Activated CD4-positive, alpha-beta T cell treated with anti-CD3 and anti-CD28 coated beads, Interleukin-2, amount 50 U/mL, for 24 hours (primary cell): ENCODE data around the gene ZNF775.

Experiments
- DNase-seq, 2 donors: peaks; one replicate each; pipeline ENCODE4 v3.0.0-alpha.2; 2020; ENCODE audit warnings: low read depth in 1 of 2, low spot score in 1 of 2

The ZNF775 gene

GRCh38 chr7:150432915-150433892 lies 54.1 kb downstream of the ZNF775 start:
- no peak for DNase-seq

- no peak for DNase-seq
Measured at GRCh38 chr7:150434240-150434639, 55.1 kb downstream of the ZNF775 start.

- DNase-seq = no peak
Measured at GRCh38 chr7:150435047-150435389, 55.9 kb downstream of the ZNF775 start.

- no peak for DNase-seq
Measured at GRCh38 chr7:150435390-150436073, 56.4 kb downstream of the ZNF775 start.

DNA sequence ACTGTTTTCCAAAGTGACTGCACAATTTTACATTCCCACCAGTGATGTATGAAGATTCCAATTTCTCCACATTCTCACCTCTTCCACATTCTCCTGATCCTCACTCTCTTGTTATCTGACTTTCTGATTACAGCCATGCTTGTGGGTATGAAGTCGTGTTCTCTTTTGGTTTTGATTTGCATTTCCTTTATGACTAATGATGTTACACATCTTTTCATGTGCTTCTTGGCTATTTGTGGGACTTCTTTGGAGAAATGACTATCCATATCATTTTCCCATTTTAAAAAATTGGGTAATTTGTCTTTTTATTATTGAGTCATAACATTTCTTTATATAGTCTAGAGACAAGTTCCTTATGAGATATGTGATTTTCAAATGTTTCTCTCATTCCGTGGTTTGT lies 60.8 kb downstream of the ZNF775 start:
- no peak for DNase-seq

GRCh38 chr7:150441524-150441923 lies 62.4 kb downstream of the ZNF775 start:
- no peak for DNase-seq

- no peak for DNase-seq
Measured at GRCh38 chr7:150442811-150443210, 63.7 kb downstream of the ZNF775 start.

GRCh38 chr7:150443793-150444540 lies 64.8 kb downstream of the ZNF775 start:
- DNase-seq = no peak

- no peak for DNase-seq
Measured at GRCh38 chr7:150444674-150445365, 65.7 kb downstream of the ZNF775 start.

GRCh38 chr7:150446288-150446938 lies 67.3 kb downstream of the ZNF775 start:
- DNase-seq = no peak
